ENCODE results near the gene TBX4. TPM values are rescaled to one million over a fixed set of nuclear protein-coding genes. Genes with fewer than 3 reads are reported as not detected.
A peak's percentile ranks its signal among the peaks of the same experiment; 100 is the strongest.

The TBX4 gene
- total and polyA plus RNA-seq, 5 donors: 0.11 TPM; not detected in 4

DNA sequence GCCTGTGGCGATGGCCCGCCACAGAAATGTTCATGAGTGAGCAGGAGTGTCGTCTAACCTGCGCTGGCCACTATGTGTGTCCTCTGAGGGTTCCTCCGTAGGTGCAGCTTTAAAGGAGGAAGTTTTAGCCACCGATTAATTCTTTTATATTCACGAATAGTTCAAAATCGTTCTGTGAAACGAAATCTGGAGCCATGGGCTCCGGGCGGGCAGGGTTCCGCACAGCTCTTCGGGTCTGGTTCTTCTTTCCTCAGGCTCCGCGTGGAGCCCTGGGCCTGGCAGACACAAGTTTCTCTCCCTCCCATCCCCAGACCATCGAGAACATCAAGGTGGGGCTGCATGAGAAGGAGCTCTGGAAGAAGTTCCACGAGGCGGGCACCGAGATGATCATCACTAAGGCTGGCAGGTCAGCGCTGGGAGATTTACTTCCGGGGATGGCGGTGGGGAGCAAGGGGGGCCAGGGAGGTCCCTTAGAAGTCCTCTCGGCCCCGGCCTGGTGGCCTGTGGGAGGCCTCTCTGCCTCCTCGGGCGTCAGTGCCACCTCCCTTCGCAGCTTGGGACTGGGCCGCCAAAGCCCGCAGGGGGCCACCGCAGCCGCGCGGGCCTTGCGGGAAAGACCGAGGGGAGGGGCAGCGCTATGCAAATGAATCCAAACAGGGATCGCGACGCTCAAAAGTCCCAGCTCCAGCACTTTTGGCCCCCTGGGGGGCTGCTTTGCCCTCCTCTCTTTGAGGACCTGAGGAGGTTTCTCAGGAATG lies 5.2 kb downstream of the TBX4 start:
- intact Hi-C loops (cut with DNase I): no loop called here
- Histone ChIP-seq H3K27ac (ENCODE audit: low read length) (no peak overlapping the region), H3K4me3 (ENCODE audit: low read length) (peak overlapping the region; percentile 17), H3K27me3 (ENCODE audit: control insufficient read depth, insufficient read depth) (no peaks in the 10 kb centered on the region), H3K9me3 (ENCODE audit: control insufficient read depth, low read length) (no peaks in the 10 kb centered on the region), H3K4me1 (ENCODE audit: control insufficient read depth, insufficient read depth, low read length) (no peaks in the 10 kb centered on the region)
- DNase-seq (no peak), ATAC-seq (no peak)
- WGBS: 5% methylated on average over 39 of the region's 39 CpGs

DNA sequence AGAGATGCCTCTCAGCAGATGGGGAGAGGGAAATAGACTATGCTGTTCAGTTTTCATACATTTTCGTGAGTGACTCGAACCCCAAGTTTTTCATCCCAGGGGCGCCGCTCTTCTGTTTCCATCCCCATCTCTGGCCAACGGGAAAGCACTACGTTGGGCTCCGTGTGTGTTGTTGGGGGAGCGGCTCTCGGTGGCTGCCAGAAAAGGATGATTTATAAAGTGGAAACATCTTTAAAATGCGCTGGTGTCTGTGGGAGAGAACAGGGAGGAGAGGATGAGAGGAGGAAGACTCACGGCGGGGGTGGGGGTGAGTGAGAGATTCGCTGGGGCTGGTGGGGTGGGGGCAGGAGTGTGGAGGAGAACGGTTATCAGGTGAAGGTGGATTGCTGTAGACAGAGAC lies 5.8 kb downstream of the TBX4 start:
- DNase-seq: no peak
- no peak overlapping the region for H3K4me3 ChIP-seq (ENCODE audit: low read length)
- intact Hi-C loops (cut with DNase I): no loop called here
- no peaks in the 10 kb centered on the region for H3K27me3 ChIP-seq (ENCODE audit: control insufficient read depth, insufficient read depth)
- no peaks in the 10 kb centered on the region for H3K9me3 ChIP-seq (ENCODE audit: control insufficient read depth, low read length)
- H3K27ac ChIP-seq (ENCODE audit: low read length): no peak overlapping the region
- 13% methylated on average over 14 of the region's 14 CpGs for WGBS
- no peak for ATAC-seq
- no peaks in the 10 kb centered on the region for H3K4me1 ChIP-seq (ENCODE audit: control insufficient read depth, insufficient read depth, low read length)

DNA sequence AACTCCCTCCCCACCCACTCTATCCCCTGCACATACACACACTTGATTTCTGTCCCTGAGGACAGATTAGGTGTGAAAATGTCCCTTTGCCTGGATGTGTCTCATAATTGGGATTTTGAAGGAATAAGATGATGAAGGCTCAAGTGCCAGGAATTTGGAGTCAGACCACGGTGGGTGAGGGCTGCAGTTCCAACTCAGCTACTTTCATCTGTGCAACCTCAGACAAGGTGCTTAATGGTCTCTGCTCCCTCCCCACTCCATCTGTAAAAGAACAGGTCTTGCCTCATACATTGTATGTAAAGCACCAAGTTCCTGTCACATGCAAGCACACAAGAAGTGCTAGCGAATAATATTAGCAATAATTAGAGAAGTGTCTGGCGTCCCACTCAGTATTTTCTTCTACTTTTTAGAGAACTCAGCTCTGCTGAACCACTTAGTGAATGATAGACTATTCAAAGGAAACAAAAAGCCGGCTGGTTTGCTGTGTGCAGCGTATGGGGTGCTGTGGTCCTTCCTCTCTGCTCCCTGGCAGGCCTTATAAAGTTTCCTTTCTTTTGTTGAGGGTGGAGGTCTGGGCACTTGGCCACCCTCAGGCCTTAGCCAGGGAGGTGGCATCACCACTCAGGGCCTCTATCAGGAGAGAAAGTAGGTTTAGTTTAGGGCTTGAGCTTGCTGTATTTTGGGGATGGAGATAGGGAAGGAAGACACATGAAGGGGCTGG lies 6.4 kb downstream of the TBX4 start:
- Histone ChIP-seq H3K27me3 (ENCODE audit: control insufficient read depth, insufficient read depth) (no peaks in the 10 kb centered on the region), H3K27ac (ENCODE audit: low read length) (no peak overlapping the region), H3K4me1 (ENCODE audit: control insufficient read depth, insufficient read depth, low read length) (no peaks in the 10 kb centered on the region), H3K9me3 (ENCODE audit: control insufficient read depth, low read length) (no peaks in the 10 kb centered on the region), H3K4me3 (ENCODE audit: low read length) (no peak overlapping the region)
- ATAC-seq: no peak
- no peak for DNase-seq
- 50% methylated on average over 5 of the region's 5 CpGs for WGBS
- intact Hi-C loops (cut with DNase I): no loop called here

DNA sequence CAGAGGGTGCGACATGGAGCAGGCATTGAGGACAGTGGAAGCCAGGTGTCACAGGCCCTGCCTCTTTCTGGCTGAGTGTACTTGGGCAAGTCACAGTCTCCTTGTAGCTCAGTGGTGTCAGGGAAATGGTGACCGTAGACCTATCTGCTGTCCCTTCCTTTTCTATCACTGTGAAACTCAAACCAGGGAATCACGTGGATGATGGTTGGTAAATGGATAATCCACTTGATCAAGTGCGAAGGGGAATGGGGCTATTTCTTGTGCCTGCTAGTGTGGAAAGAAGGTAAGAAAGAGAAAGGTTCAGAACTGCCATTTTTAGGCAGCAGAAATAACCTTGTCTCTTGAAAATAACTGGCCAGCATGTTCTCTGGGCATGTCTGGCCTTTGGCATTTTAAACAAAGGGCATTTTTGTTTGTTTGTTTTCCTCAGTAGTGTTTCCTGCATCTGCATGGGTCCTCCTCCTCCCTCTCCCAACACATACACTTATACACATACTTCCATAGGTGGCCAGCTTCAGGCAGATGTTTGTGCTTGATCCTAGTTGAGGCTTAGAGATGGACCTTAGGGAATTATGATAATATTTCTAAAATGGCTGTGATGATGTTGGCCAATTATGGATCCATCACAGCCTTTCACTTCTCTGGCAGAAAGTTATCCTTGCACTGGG lies 7.1 kb downstream of the TBX4 start:
- no peak for DNase-seq
- intact Hi-C loops (cut with DNase I): no loop called here
- no peak overlapping the region for H3K27ac ChIP-seq (ENCODE audit: low read length)
- H3K4me3 ChIP-seq (ENCODE audit: low read length): no peak overlapping the region
- ATAC-seq: no peak
- no peaks in the 10 kb centered on the region for H3K27me3 ChIP-seq (ENCODE audit: control insufficient read depth, insufficient read depth)
- H3K4me1 ChIP-seq (ENCODE audit: control insufficient read depth, insufficient read depth, low read length): no peaks in the 10 kb centered on the region
- H3K9me3 ChIP-seq (ENCODE audit: control insufficient read depth, low read length): no peaks in the 10 kb centered on the region
- 71% methylated on average over 4 of the region's 4 CpGs for WGBS

DNA sequence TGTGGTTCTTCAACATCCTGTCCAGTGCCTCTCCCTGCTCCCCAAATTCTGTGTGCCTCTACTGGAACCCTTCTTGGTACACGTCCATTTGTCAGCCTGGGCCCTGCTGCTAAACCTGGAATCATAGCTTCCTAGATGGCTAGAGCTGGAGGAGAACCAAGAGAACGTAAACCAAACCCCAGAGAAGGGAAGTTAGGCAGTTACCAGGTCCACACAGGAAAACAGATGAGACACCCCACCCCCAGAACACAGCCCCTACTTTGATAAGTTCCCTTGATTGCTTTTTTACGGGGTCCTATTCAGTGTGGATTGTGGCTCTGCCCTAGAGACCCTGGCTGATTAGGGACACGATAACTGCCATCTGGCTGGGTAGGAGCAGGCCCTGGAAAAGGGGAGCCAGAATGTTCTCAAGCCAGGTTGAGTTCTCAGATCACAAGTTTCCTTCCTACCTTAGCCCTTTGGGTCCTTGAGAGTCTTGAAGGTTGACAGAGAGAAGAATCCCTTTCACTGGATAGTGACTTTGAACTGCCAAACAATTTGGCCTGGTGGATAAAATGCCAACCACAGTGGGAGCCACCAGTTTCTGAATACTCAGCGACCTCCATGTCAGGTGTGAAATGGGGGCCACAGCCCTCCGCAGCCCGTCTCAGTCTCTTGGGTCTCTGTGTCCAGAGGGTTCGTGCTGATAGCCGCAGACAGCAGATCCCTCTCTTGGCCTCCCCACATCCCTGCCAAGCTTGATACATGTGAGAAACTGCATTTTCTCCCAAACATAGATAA lies 7.9 kb downstream of the TBX4 start:
- DNase-seq (no peak), ATAC-seq (no peak)
- H3K27ac ChIP-seq (ENCODE audit: low read length): no peak overlapping the region
- no peaks in the 10 kb centered on the region for H3K9me3 ChIP-seq (ENCODE audit: control insufficient read depth, low read length)
- no peak overlapping the region for H3K4me3 ChIP-seq (ENCODE audit: low read length)
- intact Hi-C loops (cut with DNase I): no loop called here
- 61% methylated on average over 9 of the region's 9 CpGs for WGBS
- no peaks in the 10 kb centered on the region for H3K4me1 ChIP-seq (ENCODE audit: control insufficient read depth, insufficient read depth, low read length)
- no peaks in the 10 kb centered on the region for H3K27me3 ChIP-seq (ENCODE audit: control insufficient read depth, insufficient read depth)

DNA sequence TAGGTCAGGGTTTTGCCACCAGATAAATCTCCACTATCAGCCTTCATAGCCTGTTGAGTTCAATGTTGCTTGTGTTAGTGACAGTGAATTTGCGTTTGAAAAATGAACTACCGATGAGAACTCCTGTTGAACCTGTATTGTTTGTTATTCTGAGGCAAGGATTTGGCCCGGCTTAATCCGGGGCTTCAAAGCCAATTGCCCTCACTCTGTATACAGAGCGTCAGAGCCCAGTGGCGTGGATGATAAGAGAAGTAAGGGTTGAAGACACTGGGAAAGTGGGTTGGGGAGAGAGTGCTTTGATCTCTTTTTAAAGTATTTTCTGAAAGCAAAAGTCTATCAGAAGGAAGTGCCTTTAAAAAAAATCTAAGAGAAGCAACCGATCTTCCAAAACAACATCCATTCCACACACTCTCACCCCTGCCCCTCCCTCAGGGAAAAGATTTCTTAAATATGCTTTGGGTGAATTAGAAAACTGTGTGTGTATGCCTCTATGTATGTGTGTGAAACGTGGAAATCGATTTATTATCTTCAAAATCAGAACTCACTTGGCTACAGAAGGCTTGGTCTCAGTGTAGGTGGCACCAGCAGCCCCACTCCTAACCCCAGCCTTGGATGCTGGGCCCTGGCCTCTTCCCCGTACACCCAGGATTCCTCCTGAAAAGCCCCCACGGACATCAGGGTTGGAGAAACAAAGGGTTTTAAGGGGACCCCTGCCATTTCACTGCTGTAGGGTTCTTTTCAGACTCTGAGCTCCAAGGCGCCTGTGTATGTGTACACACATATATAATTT lies 8.8 kb downstream of the TBX4 start:
- intact Hi-C loops (cut with DNase I): no loop called here
- Histone ChIP-seq H3K4me1 (ENCODE audit: control insufficient read depth, insufficient read depth, low read length) (no peaks in the 10 kb centered on the region), H3K4me3 (ENCODE audit: low read length) (no peak overlapping the region), H3K27me3 (ENCODE audit: control insufficient read depth, insufficient read depth) (no peaks in the 10 kb centered on the region), H3K27ac (ENCODE audit: low read length) (no peak overlapping the region), H3K9me3 (ENCODE audit: control insufficient read depth, low read length) (no peaks in the 10 kb centered on the region)
- DNase-seq (no peak), ATAC-seq (no peak)
- 44% methylated on average over 12 of the region's 12 CpGs for WGBS

DNA sequence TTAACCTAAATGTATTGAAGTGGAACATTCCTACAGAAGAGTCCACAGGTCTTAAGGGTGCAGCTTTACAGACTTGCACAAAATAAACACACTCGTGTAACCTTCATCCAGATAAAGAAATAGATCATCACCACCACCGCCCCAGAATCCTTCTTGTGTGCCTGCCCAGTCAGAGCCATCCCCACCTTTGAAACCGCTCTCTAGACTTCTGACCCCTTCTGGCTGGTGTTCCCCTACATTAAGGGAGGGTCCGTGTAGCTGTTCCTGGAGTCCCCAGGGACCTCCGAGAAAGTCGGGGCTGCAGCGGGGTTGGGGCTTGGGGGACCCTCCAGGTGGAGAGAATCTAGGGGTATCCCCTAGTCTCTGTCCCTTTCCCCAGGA lies 9.4 kb downstream of the TBX4 start:
- no peaks in the 10 kb centered on the region for H3K4me1 ChIP-seq (ENCODE audit: control insufficient read depth, insufficient read depth, low read length)
- ATAC-seq (no peak), DNase-seq (no peak)
- H3K27me3 ChIP-seq (ENCODE audit: control insufficient read depth, insufficient read depth): no peaks in the 10 kb centered on the region
- H3K27ac ChIP-seq (ENCODE audit: low read length): no peak overlapping the region
- intact Hi-C loops (cut with DNase I): no loop called here
- no peaks in the 10 kb centered on the region for H3K9me3 ChIP-seq (ENCODE audit: control insufficient read depth, low read length)
- 11% methylated on average over 7 of the region's 7 CpGs for WGBS
- H3K4me3 ChIP-seq (ENCODE audit: low read length): peak overlapping the region; percentile 6

DNA sequence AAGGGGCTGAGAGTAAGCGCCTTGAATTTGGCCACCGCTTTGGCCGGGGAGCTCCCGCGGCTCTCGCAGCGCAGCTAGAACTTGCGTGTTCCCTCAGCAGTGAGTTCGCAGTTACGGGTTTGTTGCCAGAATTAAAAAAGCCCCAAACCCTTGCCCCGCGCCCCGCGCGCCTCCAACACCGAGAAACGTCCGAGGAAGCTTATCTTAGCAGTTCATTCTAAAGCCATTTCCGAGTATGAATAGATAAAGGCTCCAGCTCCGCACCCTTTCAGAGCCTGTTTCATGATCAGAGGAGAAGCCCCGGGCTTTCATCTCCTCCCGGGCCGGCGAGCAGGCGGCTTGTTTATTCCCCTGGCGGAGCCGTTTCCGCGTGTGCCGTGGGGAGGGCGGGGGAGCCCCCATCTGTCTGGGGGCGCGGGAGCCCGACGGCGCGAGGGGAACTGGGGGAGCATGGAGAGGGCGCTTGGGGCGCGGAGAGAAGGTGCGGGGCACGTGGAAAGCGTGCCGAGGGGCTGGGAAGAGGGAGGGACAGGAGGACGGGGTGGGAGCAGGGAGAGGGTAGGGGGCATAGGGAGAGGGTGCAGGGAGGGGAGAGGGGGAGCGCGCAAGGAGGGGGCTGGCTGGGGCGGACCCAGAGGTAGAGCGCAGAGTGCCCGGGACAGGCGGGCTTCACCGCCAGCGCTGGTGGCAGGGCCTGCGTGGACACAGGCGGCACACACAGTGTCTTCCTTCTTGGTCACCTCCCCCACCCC lies 9.9 kb downstream of the TBX4 start:
- no peaks in the 10 kb centered on the region for H3K4me1 ChIP-seq (ENCODE audit: control insufficient read depth, insufficient read depth, low read length)
- H3K27me3 ChIP-seq (ENCODE audit: control insufficient read depth, insufficient read depth): no peaks in the 10 kb centered on the region
- H3K4me3 ChIP-seq (ENCODE audit: low read length): peak overlapping the region; percentile 6
- WGBS: 6% methylated on average over 55 of the region's 55 CpGs
- no peaks in the 10 kb centered on the region for H3K9me3 ChIP-seq (ENCODE audit: control insufficient read depth, low read length)
- ATAC-seq (no peak), DNase-seq (peak in 1 of 3 donors; percentile 39)
- no peak overlapping the region for H3K27ac ChIP-seq (ENCODE audit: low read length)
- intact Hi-C loops (cut with DNase I): no loop called here

DNA sequence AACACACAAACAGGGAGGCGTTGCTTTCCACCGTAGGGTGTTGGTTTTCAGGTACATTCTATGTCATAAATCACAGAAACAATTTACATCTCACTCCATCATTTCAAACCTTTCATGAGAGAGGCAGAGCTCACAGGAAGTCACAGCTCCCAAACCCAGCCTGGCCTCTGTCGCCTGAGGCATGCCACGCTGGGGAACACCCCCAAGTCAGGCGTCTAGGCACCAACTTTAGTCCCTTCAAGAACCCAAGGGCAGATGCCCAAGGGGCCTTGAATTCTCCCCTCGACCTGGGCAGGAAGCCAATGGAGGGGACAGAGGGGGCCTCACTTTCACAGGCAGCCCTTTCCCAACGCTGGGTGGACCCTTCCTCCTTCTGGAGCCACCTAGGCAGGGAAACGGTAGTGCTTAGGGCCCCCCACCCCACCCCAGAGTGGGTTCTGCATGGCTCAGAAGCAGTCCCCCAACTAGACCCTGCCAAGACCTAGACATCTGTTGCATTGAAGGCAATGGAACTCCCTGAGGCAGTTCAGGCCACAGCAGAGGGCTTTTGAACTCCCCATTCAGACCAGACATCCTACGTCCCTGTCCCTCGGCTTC lies 10.6 kb downstream of the TBX4 start:
- Histone ChIP-seq H3K27ac (ENCODE audit: low read length) (no peak overlapping the region), H3K4me1 (ENCODE audit: control insufficient read depth, insufficient read depth, low read length) (no peaks in the 10 kb centered on the region), H3K4me3 (ENCODE audit: low read length) (no peak overlapping the region), H3K27me3 (ENCODE audit: control insufficient read depth, insufficient read depth) (no peaks in the 10 kb centered on the region), H3K9me3 (ENCODE audit: control insufficient read depth, low read length) (no peaks in the 10 kb centered on the region)
- 54% methylated on average over 10 of the region's 10 CpGs for WGBS
- DNase-seq (no peak), ATAC-seq (no peak)
- intact Hi-C loops (cut with DNase I): no loop called here
